SK-N-SH treated with all-trans-retinoic acid at 6 μM for 48 hours (cell line): ENCODE measurements around the gene CFH.

Experiments used
- ATAC-seq: fragments of 200-7000 bp; cut with Tn5 transposase; 3 replicates; pipeline ENCODE4 v1.9.1; 2020; ENCODE audit warnings: mild to moderate bottlenecking, moderate library complexity
- ARNTL ChIP-seq: fragments of 450-650 bp; formaldehyde crosslinking; IDR thresholded peaks from 2 replicates; pipeline ENCODE4 v1.5.0; 2020; ENCODE audit warnings: low read depth, mild to moderate bottlenecking, moderate library complexity, borderline replicate concordance
- BACH2 ChIP-seq: fragments of 250-450 bp; sonication (Bioruptor Pico); IDR thresholded peaks from 2 replicates; pipeline ENCODE4 v1.9.0; 2021; ENCODE audit warnings: mild to moderate bottlenecking, borderline replicate concordance
- CSDC2 ChIP-seq: fragments of 250-450 bp; sonication (Bioruptor Pico); IDR thresholded peaks from 2 replicates; pipeline ENCODE4 v1.5.0; 2020; ENCODE audit warnings: mild to moderate bottlenecking, moderate library complexity
- GLIS3 ChIP-seq: fragments of 250-450 bp; sonication (Bioruptor Pico); IDR thresholded peaks from 2 replicates; pipeline ENCODE4 v1.5.0; 2020; ENCODE audit warnings: mild to moderate bottlenecking, moderate library complexity
- ISL1 ChIP-seq: fragments of 250-450 bp; sonication (Bioruptor Pico); IDR thresholded peaks from 2 replicates; pipeline ENCODE4 v2.1.2; 2022; ENCODE audit warnings: mild to moderate bottlenecking, moderate library complexity
- OSR1 ChIP-seq: fragments of 250-450 bp; sonication (Bioruptor Pico); IDR thresholded peaks from 2 replicates; pipeline ENCODE4 v1.8.0; 2022; ENCODE audit warnings: moderate library complexity, mild to moderate bottlenecking, inconsistent platforms
- POU6F1 ChIP-seq: fragments of 250-450 bp; sonication (Bioruptor Pico); IDR thresholded peaks from 2 replicates; pipeline ENCODE4 v1.8.0; 2021; ENCODE audit warnings: low read depth, mild to moderate bottlenecking, moderate library complexity, borderline replicate concordance
- PPARA ChIP-seq: fragments of 250-450 bp; sonication (Bioruptor Pico); IDR thresholded peaks from 2 replicates; pipeline ENCODE4 v1.5.0; 2020; ENCODE audit warnings: mild to moderate bottlenecking, borderline replicate concordance
- RARB ChIP-seq: fragments of 250-450 bp; sonication (Bioruptor Pico); IDR thresholded peaks from 2 replicates; pipeline ENCODE4 v1.8.0; 2021; ENCODE audit warnings: mild to moderate bottlenecking, moderate library complexity
- SNAI2 ChIP-seq: fragments of 250-450 bp; sonication (Bioruptor Pico); IDR thresholded peaks from 2 replicates; pipeline ENCODE4 v1.5.0; 2020; ENCODE audit warnings: mild to moderate bottlenecking, moderate library complexity
- TCF4 ChIP-seq: fragments of 250-450 bp; sonication (Bioruptor Pico); IDR thresholded peaks from 2 replicates; pipeline ENCODE4 v1.8.0; 2021; ENCODE audit warnings: mild to moderate bottlenecking, moderate library complexity, borderline replicate concordance
- TOX ChIP-seq: fragments of 250-450 bp; sonication (Bioruptor Pico); IDR thresholded peaks from 2 replicates; pipeline ENCODE4 v1.8.0; 2021; ENCODE audit warnings: mild to moderate bottlenecking, moderate library complexity, borderline replicate concordance
- ZC3H10 ChIP-seq: fragments of 250-450 bp; sonication (Bioruptor Pico); IDR thresholded peaks from 2 replicates; pipeline ENCODE4 v1.5.1; 2021; ENCODE audit warnings: mild to moderate bottlenecking, moderate library complexity
- ZFP3 ChIP-seq: fragments of 250-450 bp; sonication (Bioruptor Pico); IDR thresholded peaks from 2 replicates; pipeline ENCODE4 v1.5.0; 2020; ENCODE audit warnings: mild to moderate bottlenecking, moderate library complexity
- ZFP30 ChIP-seq: fragments of 450-650 bp; formaldehyde crosslinking; IDR thresholded peaks from 2 replicates; pipeline ENCODE4 v1.5.0; 2022; ENCODE audit warnings: mild to moderate bottlenecking, moderate library complexity
- ZNF565 ChIP-seq: fragments of 450-650 bp; formaldehyde crosslinking; conservative IDR thresholded peaks from 2 replicates; pipeline ENCODE4 v1.5.0; 2020; ENCODE audit warnings: low read depth, mild to moderate bottlenecking, moderate library complexity
- ZNF70 ChIP-seq: fragments of 450-650 bp; formaldehyde crosslinking; IDR thresholded peaks from 2 replicates; pipeline ENCODE4 v1.5.0; 2020; ENCODE audit warnings: mild to moderate bottlenecking, moderate library complexity
- ZNF8 ChIP-seq: fragments of 450-650 bp; formaldehyde crosslinking; IDR thresholded peaks from 2 replicates; pipeline ENCODE4 v1.5.0; 2020; ENCODE audit warnings: mild to moderate bottlenecking, moderate library complexity
- TF ChIP-seq, protein P1 (sequence below): fragments of 250-450 bp; sonication (Bioruptor Pico); IDR thresholded peaks from 2 replicates; pipeline ENCODE4 v1.5.0; 2020; ENCODE audit warnings: mild to moderate bottlenecking, moderate library complexity
- TF ChIP-seq, protein P2 (sequence below): fragments of 250-450 bp; sonication (Bioruptor Pico); IDR thresholded peaks from 2 replicates; pipeline ENCODE4 v1.5.1; 2021; ENCODE audit warnings: mild to moderate bottlenecking, moderate library complexity
- TF ChIP-seq, protein P3 (sequence below): fragments of 250-450 bp; sonication (Bioruptor Pico); IDR thresholded peaks from 2 replicates; pipeline ENCODE4 v1.5.1; 2020; ENCODE audit warnings: low read depth, mild to moderate bottlenecking, moderate library complexity
- TF ChIP-seq, protein P4 (sequence below): fragments of 250-450 bp; sonication (Bioruptor Pico); IDR thresholded peaks from 2 replicates; pipeline ENCODE4 v1.8.0; 2020; ENCODE audit warnings: mild to moderate bottlenecking, moderate library complexity, borderline replicate concordance

The CFH gene

GRCh38 chr1:196619721-196620120, 32.1 kb upstream of the CFH start:
- no peak for ATAC-seq
- TF ChIP-seq ZNF565 (no peak), SNAI2 (CRISPR knock-in tag) (no peak), ARNTL (CRISPR knock-in tag) (no peak), POU6F1 (no peak), TCF4 (CRISPR knock-in tag) (no peak), ZFP30 (CRISPR knock-in tag) (no peak), PPARA (CRISPR knock-in tag) (no peak), OSR1 (CRISPR knock-in tag) (no peak), ZNF70 (CRISPR knock-in tag) (no peak), BACH2 (CRISPR knock-in tag) (no peak), GLIS3 (no peak), RARB (no peak), TOX (CRISPR knock-in tag) (no peak), ZC3H10 (no peak), ZFP3 (CRISPR knock-in tag) (no peak)
- TF ChIP-seq, protein P1, sequence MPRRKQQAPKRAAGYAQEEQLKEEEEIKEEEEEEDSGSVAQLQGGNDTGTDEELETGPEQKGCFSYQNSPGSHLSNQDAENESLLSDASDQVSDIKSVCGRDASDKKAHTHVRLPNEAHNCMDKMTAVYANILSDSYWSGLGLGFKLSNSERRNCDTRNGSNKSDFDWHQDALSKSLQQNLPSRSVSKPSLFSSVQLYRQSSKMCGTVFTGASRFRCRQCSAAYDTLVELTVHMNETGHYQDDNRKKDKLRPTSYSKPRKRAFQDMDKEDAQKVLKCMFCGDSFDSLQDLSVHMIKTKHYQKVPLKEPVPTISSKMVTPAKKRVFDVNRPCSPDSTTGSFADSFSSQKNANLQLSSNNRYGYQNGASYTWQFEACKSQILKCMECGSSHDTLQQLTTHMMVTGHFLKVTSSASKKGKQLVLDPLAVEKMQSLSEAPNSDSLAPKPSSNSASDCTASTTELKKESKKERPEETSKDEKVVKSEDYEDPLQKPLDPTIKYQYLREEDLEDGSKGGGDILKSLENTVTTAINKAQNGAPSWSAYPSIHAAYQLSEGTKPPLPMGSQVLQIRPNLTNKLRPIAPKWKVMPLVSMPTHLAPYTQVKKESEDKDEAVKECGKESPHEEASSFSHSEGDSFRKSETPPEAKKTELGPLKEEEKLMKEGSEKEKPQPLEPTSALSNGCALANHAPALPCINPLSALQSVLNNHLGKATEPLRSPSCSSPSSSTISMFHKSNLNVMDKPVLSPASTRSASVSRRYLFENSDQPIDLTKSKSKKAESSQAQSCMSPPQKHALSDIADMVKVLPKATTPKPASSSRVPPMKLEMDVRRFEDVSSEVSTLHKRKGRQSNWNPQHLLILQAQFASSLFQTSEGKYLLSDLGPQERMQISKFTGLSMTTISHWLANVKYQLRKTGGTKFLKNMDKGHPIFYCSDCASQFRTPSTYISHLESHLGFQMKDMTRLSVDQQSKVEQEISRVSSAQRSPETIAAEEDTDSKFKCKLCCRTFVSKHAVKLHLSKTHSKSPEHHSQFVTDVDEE (CRISPR knock-in tag) = no peak
- TF ChIP-seq, protein P2, sequence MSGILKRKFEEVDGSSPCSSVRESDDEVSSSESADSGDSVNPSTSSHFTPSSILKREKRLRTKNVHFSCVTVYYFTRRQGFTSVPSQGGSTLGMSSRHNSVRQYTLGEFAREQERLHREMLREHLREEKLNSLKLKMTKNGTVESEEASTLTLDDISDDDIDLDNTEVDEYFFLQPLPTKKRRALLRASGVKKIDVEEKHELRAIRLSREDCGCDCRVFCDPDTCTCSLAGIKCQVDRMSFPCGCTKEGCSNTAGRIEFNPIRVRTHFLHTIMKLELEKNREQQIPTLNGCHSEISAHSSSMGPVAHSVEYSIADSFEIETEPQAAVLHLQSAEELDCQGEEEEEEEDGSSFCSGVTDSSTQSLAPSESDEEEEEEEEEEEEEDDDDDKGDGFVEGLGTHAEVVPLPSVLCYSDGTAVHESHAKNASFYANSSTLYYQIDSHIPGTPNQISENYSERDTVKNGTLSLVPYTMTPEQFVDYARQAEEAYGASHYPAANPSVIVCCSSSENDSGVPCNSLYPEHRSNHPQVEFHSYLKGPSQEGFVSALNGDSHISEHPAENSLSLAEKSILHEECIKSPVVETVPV (CRISPR knock-in tag) = no peak
- TF ChIP-seq, protein P3, sequence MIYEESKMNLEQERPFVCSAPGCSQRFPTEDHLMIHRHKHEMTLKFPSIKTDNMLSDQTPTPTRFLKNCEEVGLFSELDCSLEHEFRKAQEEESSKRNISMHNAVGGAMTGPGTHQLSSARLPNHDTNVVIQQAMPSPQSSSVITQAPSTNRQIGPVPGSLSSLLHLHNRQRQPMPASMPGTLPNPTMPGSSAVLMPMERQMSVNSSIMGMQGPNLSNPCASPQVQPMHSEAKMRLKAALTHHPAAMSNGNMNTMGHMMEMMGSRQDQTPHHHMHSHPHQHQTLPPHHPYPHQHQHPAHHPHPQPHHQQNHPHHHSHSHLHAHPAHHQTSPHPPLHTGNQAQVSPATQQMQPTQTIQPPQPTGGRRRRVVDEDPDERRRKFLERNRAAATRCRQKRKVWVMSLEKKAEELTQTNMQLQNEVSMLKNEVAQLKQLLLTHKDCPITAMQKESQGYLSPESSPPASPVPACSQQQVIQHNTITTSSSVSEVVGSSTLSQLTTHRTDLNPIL (CRISPR knock-in tag) = no peak

DNA sequence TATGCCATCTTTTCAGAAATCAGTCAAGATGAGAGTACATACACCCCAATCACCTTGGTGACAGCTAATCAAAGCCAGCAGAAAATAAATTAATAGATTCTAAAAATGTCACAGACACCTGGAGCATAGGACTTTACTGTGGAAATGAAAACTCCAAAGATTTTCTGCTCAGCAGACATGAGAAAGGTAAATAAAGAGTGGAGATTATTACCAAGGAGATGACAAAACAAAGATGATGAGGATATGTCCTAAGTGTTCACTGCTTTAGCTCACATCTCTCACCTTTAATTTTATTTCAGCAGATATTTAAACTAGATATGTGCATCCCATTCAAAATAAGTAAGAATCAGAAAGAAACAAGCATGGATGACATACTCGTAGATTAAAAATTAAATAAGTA, 28.8 kb upstream of the CFH start:
- no peak for ATAC-seq
- TF ChIP-seq TOX (CRISPR knock-in tag) = no peak
- TF ChIP-seq, protein P4, sequence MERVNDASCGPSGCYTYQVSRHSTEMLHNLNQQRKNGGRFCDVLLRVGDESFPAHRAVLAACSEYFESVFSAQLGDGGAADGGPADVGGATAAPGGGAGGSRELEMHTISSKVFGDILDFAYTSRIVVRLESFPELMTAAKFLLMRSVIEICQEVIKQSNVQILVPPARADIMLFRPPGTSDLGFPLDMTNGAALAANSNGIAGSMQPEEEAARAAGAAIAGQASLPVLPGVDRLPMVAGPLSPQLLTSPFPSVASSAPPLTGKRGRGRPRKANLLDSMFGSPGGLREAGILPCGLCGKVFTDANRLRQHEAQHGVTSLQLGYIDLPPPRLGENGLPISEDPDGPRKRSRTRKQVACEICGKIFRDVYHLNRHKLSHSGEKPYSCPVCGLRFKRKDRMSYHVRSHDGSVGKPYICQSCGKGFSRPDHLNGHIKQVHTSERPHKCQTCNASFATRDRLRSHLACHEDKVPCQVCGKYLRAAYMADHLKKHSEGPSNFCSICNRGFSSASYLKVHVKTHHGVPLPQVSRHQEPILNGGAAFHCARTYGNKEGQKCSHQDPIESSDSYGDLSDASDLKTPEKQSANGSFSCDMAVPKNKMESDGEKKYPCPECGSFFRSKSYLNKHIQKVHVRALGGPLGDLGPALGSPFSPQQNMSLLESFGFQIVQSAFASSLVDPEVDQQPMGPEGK (CRISPR knock-in tag) = no peak
- no peak for TF ChIP-seq ZNF8 (CRISPR knock-in tag)
- TF ChIP-seq POU6F1 = no peak
- TF ChIP-seq PPARA (CRISPR knock-in tag) = no peak
- no peak for TF ChIP-seq RARB
- TF ChIP-seq, protein P1 (CRISPR knock-in tag) = no peak
- TF ChIP-seq SNAI2 (CRISPR knock-in tag) = no peak
- no peak for TF ChIP-seq CSDC2 (CRISPR knock-in tag)
- TF ChIP-seq ZC3H10 = no peak
- TF ChIP-seq ZFP30 (CRISPR knock-in tag) = no peak
- no peak for TF ChIP-seq ZFP3 (CRISPR knock-in tag)
- no peak for TF ChIP-seq ISL1 (CRISPR knock-in tag)
- TF ChIP-seq, protein P2 (CRISPR knock-in tag) = no peak
- TF ChIP-seq OSR1 (CRISPR knock-in tag) = no peak
- TF ChIP-seq TCF4 (CRISPR knock-in tag) = no peak
